Globus pallidus (tissue), 1 donor: ENCODE data around the gene TMEM225B.
"Not testable (repeated sequence)": the region's sequence is repeated elsewhere in the genome, so short reads cannot be mapped to it uniquely, and the experiment has no call there.

Experiments used
- DNase-seq: peaks from one replicate; pipeline ENCODE4 v3.0.0-alpha.2; 2015; ENCODE audit warnings: low spot score

The TMEM225B gene

GRCh38 chr7:99597762-99598501, at the start of gene TMEM225B:
Gene TMEM225B (plus strand): TSS chr7:99598267. CDS start chr7:99604389, 6,122 bp downstream.
- no peak for DNase-seq

GRCh38 chr7:99549545-99549944, 48.5 kb upstream of the TMEM225B start:
- not testable (repeated sequence) for DNase-seq

GRCh38 chr7:99551334-99551733, 46.7 kb upstream of the TMEM225B start:
- no peak for DNase-seq

GRCh38 chr7:99551767-99552463, 46.2 kb upstream of the TMEM225B start, which contains the start of gene FAM200A:
Gene FAM200A (minus strand): TSS chr7:99552114. CDS start chr7:99548407, 3,707 bp downstream.
- DNase-seq, result peak; percentile 90

GRCh38 chr7:99553039-99553438, 45.0 kb upstream of the TMEM225B start:
- DNase-seq, result no peak

- no peak for DNase-seq
Observed at GRCh38 chr7:99554939-99555338, 43.1 kb upstream of the TMEM225B start.

- DNase-seq, result no peak
Observed at GRCh38 chr7:99557196-99557607, 40.9 kb upstream of the TMEM225B start.

GRCh38 chr7:99557940-99558305, 40.1 kb upstream of the TMEM225B start:
- no peak for DNase-seq

GRCh38 chr7:99558306-99559174, 39.5 kb upstream of the TMEM225B start, which contains the start of gene ZNF655:
Gene ZNF655 (plus strand): TSS chr7:99558642. CDS start chr7:99560560, 1,918 bp downstream.
- peak; percentile 86 for DNase-seq

GRCh38 chr7:99559175-99559915, 38.7 kb upstream of the TMEM225B start:
- DNase-seq, result no peak

GRCh38 chr7:99560834-99561736, 37.0 kb upstream of the TMEM225B start:
- DNase-seq, result no peak

- no peak for DNase-seq
Observed at GRCh38 chr7:99561737-99562051, 36.4 kb upstream of the TMEM225B start.

GRCh38 chr7:99562114-99562784, 35.8 kb upstream of the TMEM225B start:
- DNase-seq, result no peak

GRCh38 chr7:99562832-99563231, 35.2 kb upstream of the TMEM225B start:
- DNase-seq, result no peak

GRCh38 chr7:99563650-99564049, 34.4 kb upstream of the TMEM225B start:
- DNase-seq, result no peak

- not testable (repeated sequence) for DNase-seq
Observed at GRCh38 chr7:99568770-99569169, 29.3 kb upstream of the TMEM225B start.

- DNase-seq, result no peak
Observed at GRCh38 chr7:99571768-99572167, 26.3 kb upstream of the TMEM225B start.

- DNase-seq, result no peak
Observed at GRCh38 chr7:99573257-99573656, 24.8 kb upstream of the TMEM225B start.

- DNase-seq, result no peak
Observed at GRCh38 chr7:99576251-99576650, 21.8 kb upstream of the TMEM225B start.
